NCI-H345 treated with DMSO at 0.1 percent for 48 hours (cell line): ENCODE results near the gene LRP3.
"Not testable (repeated sequence)": the region's sequence is repeated elsewhere in the genome, so short reads cannot be mapped to it uniquely, and the experiment has no call there.

ENCODE experiments used
- DNase-seq: peaks from one replicate; lab custom pipeline; 2025; ENCODE audit not compliant: unreplicated experiment; lab: John Stamatoyannopoulos, UW

The LRP3 gene

GRCh38 chr19:33215438-33216197 is 21.5 kb downstream of the LRP3 start:
- no peak for DNase-seq

DNA sequence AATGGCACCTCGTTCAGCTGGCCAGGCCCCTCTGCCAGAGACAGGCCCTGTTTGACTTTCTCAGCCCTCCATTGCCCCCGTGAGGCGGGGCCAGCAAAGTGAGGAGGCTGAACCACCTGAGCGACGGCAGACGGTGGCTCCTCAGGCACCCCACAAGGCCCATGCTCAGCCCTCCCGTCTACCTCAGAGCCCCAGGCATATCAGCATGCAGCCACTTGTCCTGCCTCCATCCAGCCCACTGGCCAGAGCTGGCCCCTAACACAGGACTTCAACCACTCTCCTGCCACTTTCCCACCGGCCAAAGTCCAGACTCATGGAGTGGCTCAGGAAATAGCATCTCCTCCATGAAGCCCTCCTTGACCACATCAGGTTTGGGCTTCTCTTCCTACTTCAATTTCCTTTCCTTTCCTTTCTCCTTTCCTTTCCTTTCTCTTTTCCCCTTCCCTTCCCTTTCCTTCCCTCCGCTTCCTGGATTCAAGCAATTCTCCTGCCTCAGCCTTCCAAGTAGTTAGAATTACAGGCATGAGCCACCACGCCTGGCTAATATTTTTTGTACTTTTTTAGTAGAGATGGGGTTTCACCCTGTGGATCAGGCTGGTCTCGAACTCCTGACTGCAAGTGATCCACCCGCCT is 22.2 kb downstream of the LRP3 start:
- no peak for DNase-seq

GRCh38 chr19:33217881-33218280 is 23.8 kb downstream of the LRP3 start:
- no peak for DNase-seq

DNA sequence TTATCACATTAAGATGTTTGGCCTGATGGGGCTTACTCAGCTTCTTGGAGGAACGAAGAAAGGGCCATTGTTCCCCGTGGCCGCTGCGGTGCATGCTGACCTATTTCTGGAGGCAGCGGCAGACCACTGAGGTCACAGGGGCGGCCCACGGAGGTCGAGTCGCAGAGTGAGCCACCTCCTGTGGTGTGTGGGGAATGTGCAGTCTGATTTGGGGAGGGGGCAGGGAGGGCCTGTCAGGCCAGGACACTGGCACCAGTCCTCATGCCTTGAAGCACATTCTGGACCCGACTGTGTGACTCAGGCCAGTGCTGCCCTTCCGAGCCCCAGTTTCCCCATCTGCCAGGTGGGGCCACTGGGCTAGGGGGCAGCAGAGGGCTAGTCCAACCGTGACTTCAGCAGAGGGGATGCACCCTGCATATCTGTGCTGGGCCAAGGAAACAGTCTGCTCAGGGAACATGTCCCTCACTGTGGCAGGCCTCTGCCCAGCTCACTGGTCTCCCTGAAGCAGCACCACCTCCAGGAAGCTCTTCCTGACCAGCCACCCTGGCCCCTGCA is 25.2 kb downstream of the LRP3 start:
- no peak for DNase-seq

GRCh38 chr19:33220115-33220514 is 26.0 kb downstream of the LRP3 start:
- DNase-seq, result no peak

- no peak for DNase-seq
Measured at GRCh38 chr19:33220735-33221134, 26.6 kb downstream of the LRP3 start.

- DNase-seq, result no peak
Measured at GRCh38 chr19:33221638-33222037, 27.5 kb downstream of the LRP3 start.

DNA sequence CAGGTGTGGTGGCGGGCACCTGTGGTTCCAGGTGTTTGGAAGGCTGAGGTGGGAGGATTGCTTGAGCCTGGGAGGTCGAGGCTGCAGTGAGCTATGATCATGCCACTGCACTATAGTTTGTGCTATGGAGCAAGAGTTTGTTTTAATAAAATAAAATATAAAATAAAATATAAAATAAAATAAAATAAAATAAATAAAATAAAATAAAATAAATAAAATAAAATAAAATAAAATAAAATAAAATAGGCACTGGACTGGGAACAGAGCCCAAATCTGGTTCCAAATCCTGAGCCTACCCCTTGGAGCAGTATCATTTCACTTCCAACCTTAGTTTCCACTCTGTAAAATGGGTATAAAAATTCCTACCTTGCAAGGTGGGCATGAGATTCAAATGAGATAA is 28.1 kb downstream of the LRP3 start:
- DNase-seq, result not testable (repeated sequence)

GRCh38 chr19:33224694-33225457 is 30.7 kb downstream of the LRP3 start:
- DNase-seq, result no peak

DNA sequence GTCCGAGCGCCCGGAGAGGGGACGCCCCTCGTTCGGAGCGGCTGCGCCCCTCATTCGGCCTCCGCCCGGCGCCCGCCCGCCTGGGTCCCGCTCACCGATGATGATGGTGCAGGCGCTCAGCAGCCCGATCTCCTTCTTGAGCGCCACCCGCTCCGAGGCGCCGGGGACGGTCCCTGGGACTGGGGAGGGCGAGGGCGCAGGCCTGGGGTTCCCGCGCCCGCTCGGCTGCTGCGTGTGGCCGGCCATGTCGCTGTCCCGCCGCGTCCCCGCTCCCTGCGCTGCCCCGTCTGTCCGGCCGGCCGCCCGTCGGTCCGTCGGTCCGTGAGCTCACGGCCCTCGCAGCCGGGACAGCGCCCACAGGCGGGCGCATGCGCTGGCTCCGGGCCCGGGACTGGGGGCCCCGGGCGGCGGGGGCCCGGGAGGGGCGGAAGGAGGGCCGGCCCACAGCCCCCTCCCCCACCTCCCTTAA is 31.4 kb downstream of the LRP3 start, which contains the start of gene SLC7A10:
Gene SLC7A10 (minus strand): TSS at position 393 of the 469 bp plus-strand sequence. CDS start 147 bp downstream, at position 246.
- no peak for DNase-seq

DNA sequence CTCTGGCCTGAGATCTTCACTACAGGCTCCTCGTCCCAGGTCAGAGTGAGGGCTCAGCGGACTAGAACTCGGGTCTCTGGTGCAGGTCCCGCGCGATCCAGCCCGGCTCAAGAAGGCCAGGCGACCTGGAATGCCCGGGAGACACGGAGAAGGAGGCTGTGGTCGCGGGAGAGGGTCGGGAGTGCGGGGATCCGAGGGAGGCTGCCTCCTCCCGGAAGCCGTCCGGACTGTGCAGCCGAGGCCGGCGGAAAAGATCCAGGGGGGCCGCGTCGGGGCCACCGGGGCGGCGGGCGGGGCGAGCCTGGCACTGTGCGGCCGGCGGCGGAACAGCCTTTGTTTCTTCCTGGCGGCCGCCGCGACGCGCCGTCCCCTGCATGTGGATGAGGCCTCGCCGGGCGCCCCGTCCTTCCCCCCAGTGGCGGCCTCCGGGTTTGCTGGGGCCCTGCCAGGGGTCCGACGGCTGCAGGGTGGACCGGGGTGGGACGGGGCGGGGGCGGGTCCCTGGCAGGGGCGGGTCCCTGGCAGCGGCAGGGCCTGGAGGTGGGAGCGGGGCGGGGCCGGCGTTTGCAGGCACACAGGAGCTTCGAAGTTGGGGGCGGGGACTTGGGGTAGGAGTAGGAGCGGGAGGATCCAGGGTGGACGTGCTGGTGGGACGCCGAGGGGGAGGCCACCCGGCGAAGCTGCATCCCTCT is 32.6 kb downstream of the LRP3 start:
- no peak for DNase-seq

- no peak for DNase-seq
Measured at GRCh38 chr19:33227242-33227650, 33.1 kb downstream of the LRP3 start.

DNA sequence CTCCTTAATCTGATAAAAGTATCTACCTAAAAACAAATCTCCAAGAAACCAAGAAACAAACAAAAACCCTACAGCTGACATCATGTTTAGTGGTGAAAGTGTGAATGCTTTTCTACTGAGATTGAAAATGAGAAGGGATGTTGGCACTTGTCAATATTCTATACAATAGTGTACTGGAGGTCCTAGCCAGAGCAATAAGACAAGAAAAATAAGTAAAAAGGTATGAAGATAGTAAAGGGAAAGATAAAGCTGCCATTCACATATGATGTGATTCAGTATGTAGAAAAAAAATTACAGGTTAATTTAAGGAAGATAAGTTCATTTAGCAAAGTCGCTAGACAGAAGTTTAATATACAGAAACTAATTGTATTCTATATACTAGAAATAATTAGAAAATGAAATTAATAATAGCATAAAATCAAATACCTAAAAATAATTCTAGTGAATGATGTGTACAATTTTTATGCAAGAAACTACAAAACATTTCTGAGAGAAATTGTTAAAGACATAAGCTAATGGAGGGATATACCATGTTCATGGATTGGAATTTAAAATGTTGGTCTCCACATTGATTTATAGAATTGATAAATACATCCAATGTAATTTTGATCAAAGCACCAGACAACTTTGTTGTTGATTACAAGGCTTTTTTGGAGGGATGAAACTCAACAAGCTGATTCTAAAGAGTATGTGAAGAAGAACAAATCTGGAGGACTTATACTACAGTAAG is 33.9 kb downstream of the LRP3 start:
- DNase-seq, result no peak

- no peak for DNase-seq
Measured at GRCh38 chr19:33229962-33230361, 35.8 kb downstream of the LRP3 start.

GRCh38 chr19:33231511-33231910 is 37.4 kb downstream of the LRP3 start:
- no peak for DNase-seq

- no peak for DNase-seq
Measured at GRCh38 chr19:33232656-33233055, 38.5 kb downstream of the LRP3 start.

DNA sequence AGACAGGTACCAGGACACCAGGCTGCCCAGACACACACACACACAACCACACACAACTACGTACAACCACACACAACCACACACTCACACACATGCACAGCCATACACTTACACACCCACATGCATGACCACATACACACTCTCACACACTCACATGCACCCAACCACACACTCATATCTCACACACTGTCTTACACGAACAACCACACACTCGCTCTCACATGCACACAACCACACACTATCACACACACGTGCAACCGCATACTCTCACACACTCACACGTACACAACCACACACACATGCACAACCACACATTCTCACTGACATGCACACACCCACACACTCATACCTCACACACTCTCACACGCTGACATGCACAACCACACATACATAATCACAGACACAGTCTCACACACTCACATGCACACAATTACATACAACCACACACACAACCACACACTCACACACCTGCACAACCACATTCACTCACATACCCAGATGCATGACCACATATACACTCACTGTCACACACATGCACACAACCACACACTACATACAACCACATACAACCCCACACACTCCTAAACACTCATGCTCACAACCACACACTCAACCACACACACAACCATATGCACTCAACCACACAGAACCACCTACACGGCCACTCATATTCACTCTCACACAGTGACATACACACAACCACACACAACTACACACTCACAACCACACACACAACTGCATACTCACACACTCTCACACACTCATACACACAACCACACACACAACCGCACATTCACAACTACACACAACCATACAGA is 39.1 kb downstream of the LRP3 start:
- DNase-seq, result no peak

DNA sequence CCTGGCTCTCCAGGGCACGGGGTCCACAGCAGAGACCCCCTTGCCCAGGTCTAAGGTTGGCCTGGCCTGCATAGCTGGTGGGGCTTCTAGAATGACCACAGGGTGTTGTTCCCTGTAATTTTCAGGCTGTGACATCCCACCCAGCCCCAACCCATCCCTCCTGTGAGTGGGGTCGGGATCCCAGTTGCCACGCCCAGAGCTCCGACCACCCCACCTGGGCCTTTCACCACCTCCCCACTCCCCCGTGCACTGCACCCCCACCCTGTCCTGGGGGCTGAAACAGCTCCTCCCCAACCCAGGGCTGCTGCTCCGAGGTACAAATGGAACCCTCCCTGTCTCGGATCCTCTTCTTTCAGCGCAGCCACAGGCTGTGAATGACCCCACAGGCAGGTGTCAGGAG is 40.0 kb downstream of the LRP3 start:
- no peak for DNase-seq

DNA sequence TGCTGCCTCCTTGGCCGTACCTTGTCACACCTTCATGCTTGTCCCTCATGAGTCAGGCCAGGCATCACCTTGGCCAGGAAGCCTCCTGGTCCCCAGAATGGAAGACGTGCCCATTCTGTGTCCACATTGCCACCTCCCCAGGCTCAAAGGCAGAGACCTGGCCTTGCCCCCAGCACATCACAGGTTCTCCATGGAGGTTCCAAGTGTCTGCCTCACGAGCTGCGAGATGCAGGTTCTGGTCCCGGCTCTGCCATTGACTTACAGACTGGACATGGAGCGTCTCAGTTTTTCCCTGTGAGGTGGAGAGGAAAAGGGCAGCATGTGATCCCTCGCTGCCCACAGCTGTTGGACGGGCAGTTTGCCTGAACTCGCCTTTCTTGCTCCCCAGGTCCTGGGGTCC is 40.6 kb downstream of the LRP3 start:
- no peak for DNase-seq
